Activated CD8-positive, alpha-beta T cell treated with anti-CD3 and anti-CD28 coated beads, Interleukin-2, amount 10 ng/mL, durations not matched to agents 7 days and 5 days (primary cell): ENCODE data around the gene ITGA1. TPM values are rescaled to one million over a fixed set of nuclear protein-coding genes. Genes with fewer than 3 reads are reported as not detected.
A peak's percentile ranks its signal among the peaks of the same experiment; 100 is the strongest.

ENCODE experiments used
- ATAC-seq: fragments of 150-1000 bp; cut with Tn5 transposase; one replicate; pipeline ENCODE4 v1.10.0; 2021; ENCODE audit warnings: moderate library complexity
- CTCF ChIA-PET: fragments of 350-600 bp; sonication (Branson Sonifier 250); formaldehyde crosslinking; loops from one replicate; lab custom pipeline; 2021; ENCODE audit warnings: antibody characterized with exemption; lab: Charles Lee
- POLR2A ChIA-PET: fragments of 350-600 bp; sonication (Branson Sonifier 250); formaldehyde crosslinking; loops from one replicate; lab custom pipeline; 2021; ENCODE audit warnings: antibody characterized with exemption; lab: Charles Lee
- DNase-seq: peaks from one replicate; pipeline ENCODE4 v3.0.0-alpha.2; 2020
- H3K27ac Mint-ChIP-seq: one replicate; pipeline ENCODE4 v1.8.0; 2021; ENCODE audit warnings: mild to moderate bottlenecking, mixed read lengths
- H3K27me3 Mint-ChIP-seq: one replicate; pipeline ENCODE4 v1.8.0; 2021; ENCODE audit warnings: low read depth, mixed read lengths
- H3K36me3 Mint-ChIP-seq: one replicate; pipeline ENCODE4 v1.8.0; 2021; ENCODE audit warnings: low read depth, mixed read lengths
- H3K4me1 Mint-ChIP-seq: one replicate; pipeline ENCODE4 v1.8.0; 2021; ENCODE audit warnings: low read depth, mixed read lengths
- H3K4me3 Mint-ChIP-seq: one replicate; pipeline ENCODE4 v1.8.0; 2021; ENCODE audit warnings: mild to moderate bottlenecking, mixed read lengths
- H3K9me3 Mint-ChIP-seq: one replicate; pipeline ENCODE4 v1.8.0; 2022; ENCODE audit warnings: mixed read lengths; ENCODE audit not compliant: insufficient read depth
- total RNA-seq, 2 experiments: library from RNA; stranded (reverse); gene quantifications; one replicate each; pipeline ENCODE4 v1.2.3, GENCODE V29; 2021

The ITGA1 gene
- total RNA-seq, 2 experiments from 2014 or later = 18.0 to 19.2 TPM

DNA sequence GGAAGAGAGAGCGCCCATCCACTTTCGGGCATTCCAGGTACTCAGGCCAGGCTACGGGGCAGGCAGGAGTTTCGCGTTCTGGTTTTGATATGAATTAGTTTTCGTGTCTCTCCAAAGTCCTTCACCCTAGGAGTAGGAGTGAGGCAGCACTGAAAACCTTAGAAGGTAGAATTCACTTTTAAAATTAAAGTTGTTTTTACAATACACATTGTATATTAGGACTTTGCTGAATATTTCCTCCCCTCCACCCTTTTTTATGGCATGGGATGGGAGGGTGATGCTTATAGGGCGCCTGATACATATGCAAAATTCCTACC, 747 bp downstream of the ITGA1 start:
- H3K27ac Mint-ChIP-seq = no peak overlapping the region
- peaks cover 15% of the 10 kb centered on the region for H3K36me3 Mint-ChIP-seq
- H3K27me3 Mint-ChIP-seq = no peaks in the 10 kb centered on the region
- H3K4me1 Mint-ChIP-seq = peaks cover 43% of the 10 kb centered on the region
- CTCF ChIA-PET = interaction anchor here (1.0 to 3.7 kb wide), 10 partner anchors 8 to 127 kb away, joined by 3 to 38 read pairs (median 8); no protein-coding TSS in a partner anchor
- DNase-seq (no peak), ATAC-seq (no peak)
- H3K9me3 Mint-ChIP-seq = no peaks in the 10 kb centered on the region
- POLR2A ChIA-PET = interaction anchor here (1.7 to 2.1 kb wide), 2 partner anchors 11 to 12 kb away, joined by 9 to 13 read pairs; no protein-coding TSS in a partner anchor
- H3K4me3 Mint-ChIP-seq = peak overlapping the region; percentile 92

GRCh38 chr5:52789378-52789777, 1.7 kb downstream of the ITGA1 start:
- ATAC-seq (no peak), DNase-seq (no peak)
- Mint-ChIP-seq H3K4me3 (peak overlapping the region; percentile 92), H3K4me1 (peaks cover 38% of the 10 kb centered on the region), H3K27me3 (no peaks in the 10 kb centered on the region), H3K27ac (no peak overlapping the region), H3K9me3 (no peaks in the 10 kb centered on the region), H3K36me3 (peaks cover 15% of the 10 kb centered on the region)
- ChIA-PET CTCF (interaction anchor here (0.6 to 3.7 kb wide), 8 partner anchors 8 to 126 kb away, joined by 3 to 38 read pairs (median 4); no protein-coding TSS in a partner anchor), POLR2A (interaction anchor here (0.8 to 1.7 kb wide), 2 partner anchors 8 to 11 kb away, joined by 3 to 9 read pairs; no protein-coding TSS in a partner anchor)

GRCh38 chr5:52789851-52790250, 2.1 kb downstream of the ITGA1 start:
- DNase-seq (no peak), ATAC-seq (no peak)
- ChIA-PET POLR2A (interaction anchor here (0.8 to 1.7 kb wide), 2 partner anchors 9 to 10 kb away, joined by 3 to 9 read pairs; no protein-coding TSS in a partner anchor), CTCF (interaction anchor here (1.4 to 3.7 kb wide), 7 partner anchors 10 to 126 kb away, joined by 3 to 38 read pairs (median 7); no protein-coding TSS in a partner anchor)
- Mint-ChIP-seq H3K9me3 (no peaks in the 10 kb centered on the region), H3K36me3 (peaks cover 16% of the 10 kb centered on the region), H3K27me3 (no peaks in the 10 kb centered on the region), H3K27ac (no peak overlapping the region), H3K4me3 (peak overlapping the region; percentile 92), H3K4me1 (peaks cover 40% of the 10 kb centered on the region)

DNA sequence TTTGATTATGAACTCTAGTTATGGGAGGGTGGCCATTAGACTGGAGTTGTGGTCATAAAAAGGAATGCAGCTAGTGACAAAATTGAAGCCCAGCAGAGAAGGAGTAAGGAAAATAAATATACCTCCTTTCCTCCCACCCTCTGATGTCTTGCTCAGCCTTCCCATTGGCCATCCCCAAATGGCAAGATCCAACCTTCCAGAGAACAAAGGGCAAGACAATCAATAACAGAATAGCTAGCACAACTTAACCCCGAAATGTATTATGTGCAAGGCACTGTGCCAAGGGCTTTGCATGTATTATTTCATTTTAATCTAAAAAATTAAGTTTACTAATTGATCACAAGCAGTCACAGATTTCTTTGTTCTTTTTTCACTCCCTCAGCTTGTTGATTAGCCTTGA, 3.6 kb downstream of the ITGA1 start:
- Mint-ChIP-seq H3K4me3 (no peak overlapping the region), H3K4me1 (peaks cover 39% of the 10 kb centered on the region), H3K36me3 (peaks cover 16% of the 10 kb centered on the region), H3K9me3 (no peaks in the 10 kb centered on the region), H3K27me3 (no peaks in the 10 kb centered on the region), H3K27ac (no peak overlapping the region)
- ChIA-PET POLR2A (no interaction called here), CTCF (interaction anchor here (1.2 to 2.7 kb wide), 3 partner anchors 8 to 124 kb away, joined by 3 to 8 read pairs (median 6); no protein-coding TSS in a partner anchor)
- ATAC-seq (no peak), DNase-seq (no peak)

DNA sequence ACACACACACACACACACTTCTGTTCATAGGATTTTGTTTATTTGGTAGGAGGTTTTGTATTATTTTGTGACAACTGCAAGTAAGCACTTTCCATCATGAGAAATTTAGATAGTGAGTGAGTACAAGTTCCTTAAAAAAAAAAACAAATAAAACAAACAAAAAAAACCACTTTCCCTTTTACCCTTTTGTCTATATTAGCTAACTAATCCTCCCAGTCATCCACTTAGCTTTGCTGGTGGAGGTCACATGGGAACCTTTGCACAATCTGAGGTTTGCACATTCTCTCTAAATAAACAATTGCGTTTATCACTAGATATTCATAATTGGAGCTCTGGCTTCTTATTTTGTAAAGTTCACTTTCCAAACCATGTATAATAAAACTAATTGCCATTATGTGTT, 6.8 kb downstream of the ITGA1 start:
- no peak overlapping the region for H3K27ac Mint-ChIP-seq
- H3K27me3 Mint-ChIP-seq = no peaks in the 10 kb centered on the region
- H3K4me3 Mint-ChIP-seq = no peak overlapping the region
- H3K4me1 Mint-ChIP-seq = peaks cover 45% of the 10 kb centered on the region
- DNase-seq = no peak
- ChIA-PET CTCF (no interaction called here), POLR2A (no interaction called here)
- H3K9me3 Mint-ChIP-seq = no peaks in the 10 kb centered on the region
- ATAC-seq = no peak
- H3K36me3 Mint-ChIP-seq = peaks cover 20% of the 10 kb centered on the region

GRCh38 chr5:52796031-52796430, 8.3 kb downstream of the ITGA1 start:
- H3K27ac Mint-ChIP-seq = no peak overlapping the region
- H3K27me3 Mint-ChIP-seq = no peaks in the 10 kb centered on the region
- H3K9me3 Mint-ChIP-seq = no peaks in the 10 kb centered on the region
- peaks cover 25% of the 10 kb centered on the region for H3K36me3 Mint-ChIP-seq
- no peak for ATAC-seq
- no peak overlapping the region for H3K4me3 Mint-ChIP-seq
- DNase-seq = no peak
- peaks cover 39% of the 10 kb centered on the region for H3K4me1 Mint-ChIP-seq
- CTCF ChIA-PET = interaction anchor here (1.2 to 2.2 kb wide), 2 partner anchors 9 to 103 kb away, joined by 4 to 10 read pairs; partner anchors contain the start of genes ITGA1 and PELO
- POLR2A ChIA-PET = interaction anchor here (0.6 kb wide), 1 partner anchor 314 kb away, joined by 3 read pairs; no protein-coding TSS in a partner anchor

GRCh38 chr5:52796516-52797103, 8.9 kb downstream of the ITGA1 start:
- Mint-ChIP-seq H3K27ac (no peak overlapping the region), H3K4me3 (no peak overlapping the region), H3K36me3 (peaks cover 27% of the 10 kb centered on the region), H3K4me1 (peaks cover 41% of the 10 kb centered on the region), H3K9me3 (no peaks in the 10 kb centered on the region), H3K27me3 (no peaks in the 10 kb centered on the region)
- ChIA-PET POLR2A (interaction anchor here (0.6 kb wide), 1 partner anchor 313 kb away, joined by 3 read pairs; no protein-coding TSS in a partner anchor), CTCF (interaction anchor here (2.2 kb wide), 1 partner anchor 9 kb away, joined by 10 read pairs; the partner anchor contains the start of genes ITGA1 and PELO)
- DNase-seq = no peak
- ATAC-seq = no peak

DNA sequence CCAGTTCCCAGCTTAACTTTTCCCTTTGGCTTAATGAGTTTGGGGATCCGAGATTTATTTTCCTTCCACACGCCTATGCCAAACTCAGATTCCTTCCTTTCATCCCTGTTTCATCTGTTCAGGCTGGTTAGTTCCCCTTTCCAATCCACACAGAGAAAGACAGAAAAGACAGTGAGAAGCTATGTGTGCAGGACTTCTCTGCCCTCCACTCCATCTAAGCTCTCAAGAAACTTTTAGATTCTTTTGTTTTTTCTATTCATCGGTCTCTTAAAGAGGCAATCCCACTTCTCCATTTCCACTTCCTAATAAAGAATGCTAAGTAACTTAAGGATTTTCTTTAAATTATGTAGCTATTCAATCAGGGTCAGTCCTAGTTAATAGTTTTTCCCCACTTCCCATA, 11.2 kb downstream of the ITGA1 start:
- Mint-ChIP-seq H3K4me1 (peaks cover 51% of the 10 kb centered on the region), H3K36me3 (peaks cover 38% of the 10 kb centered on the region), H3K27ac (no peak overlapping the region)

GRCh38 chr5:52799358-52799982, 11.8 kb downstream of the ITGA1 start:
- ChIA-PET CTCF (interaction anchor here (0.6 to 5.2 kb wide), 24 partner anchors 9 to 135 kb away, joined by 3 to 38 read pairs (median 5); partner anchors contain the start of genes ITGA1 and PELO), POLR2A (interaction anchor here (0.6 to 2.4 kb wide), 15 partner anchors 10 to 153 kb away, joined by 3 to 13 read pairs (median 3); partner anchors contain the start of genes ITGA1 and PELO)
- peak; percentile 51 for DNase-seq
- Mint-ChIP-seq H3K27me3 (no peaks in the 10 kb centered on the region), H3K27ac (peak overlapping the region; percentile 97), H3K36me3 (peaks cover 43% of the 10 kb centered on the region), H3K4me1 (peaks cover 56% of the 10 kb centered on the region), H3K4me3 (peak overlapping the region; percentile 93), H3K9me3 (no peaks in the 10 kb centered on the region)
- peak; percentile 32 for ATAC-seq

More for the DNA sequence above, 11.2 kb downstream of the ITGA1 start:
- no peaks in the 10 kb centered on the region for H3K9me3 Mint-ChIP-seq
- no peak for DNase-seq
- H3K4me3 Mint-ChIP-seq = peak overlapping the region; percentile 93
- POLR2A ChIA-PET = interaction anchor here (0.6 to 2.4 kb wide), 10 partner anchors 10 to 153 kb away, joined by 3 to 13 read pairs (median 4); partner anchors contain the start of genes ITGA1 and PELO
- H3K27me3 Mint-ChIP-seq = no peaks in the 10 kb centered on the region
- no peak for ATAC-seq
- CTCF ChIA-PET = interaction anchor here (0.9 to 5.2 kb wide), 23 partner anchors 8 to 135 kb away, joined by 3 to 38 read pairs (median 5); partner anchors contain the start of genes ITGA1 and PELO

GRCh38 chr5:52799983-52800393, 12.3 kb downstream of the ITGA1 start:
- H3K27me3 Mint-ChIP-seq = no peaks in the 10 kb centered on the region
- H3K36me3 Mint-ChIP-seq = peaks cover 46% of the 10 kb centered on the region
- H3K4me1 Mint-ChIP-seq = peaks cover 58% of the 10 kb centered on the region
- CTCF ChIA-PET = interaction anchor here (0.6 to 5.2 kb wide), 24 partner anchors 9 to 136 kb away, joined by 3 to 38 read pairs (median 5); partner anchors contain the start of genes ITGA1 and PELO
- H3K9me3 Mint-ChIP-seq = no peaks in the 10 kb centered on the region
- H3K4me3 Mint-ChIP-seq = peak overlapping the region; percentile 93
- POLR2A ChIA-PET = interaction anchor here (0.6 to 2.4 kb wide), 15 partner anchors 11 to 154 kb away, joined by 3 to 13 read pairs (median 3); partner anchors contain the start of genes ITGA1 and PELO
- DNase-seq (peak; percentile 97), ATAC-seq (peak; percentile 88)
- H3K27ac Mint-ChIP-seq = peak overlapping the region; percentile 97
